CD4-positive, alpha-beta T cell treated with Interleukin-10 for 1 hour (primary cell): Measurements from ENCODE around the gene NF1.

ENCODE experiments used
- DNase-seq: peaks from one replicate; pipeline ENCODE4 v3.0.0-alpha.2; 2020

Gene NF1

GRCh38 chr17:31415640-31416502 lies 321.1 kb downstream of the NF1 start:
- no peak for DNase-seq

GRCh38 chr17:31416503-31416923 lies 321.7 kb downstream of the NF1 start:
- DNase-seq: no peak

- DNase-seq: no peak
Measured at GRCh38 chr17:31417051-31417792, 322.4 kb downstream of the NF1 start.

- no peak for DNase-seq
Measured at GRCh38 chr17:31418773-31419350, 324.1 kb downstream of the NF1 start.

- no peak for DNase-seq
Measured at GRCh38 chr17:31422443-31422842, 327.7 kb downstream of the NF1 start.

GRCh38 chr17:31424944-31425281 lies 330.1 kb downstream of the NF1 start:
- DNase-seq: no peak

- no peak for DNase-seq
Measured at GRCh38 chr17:31425282-31426040, 330.7 kb downstream of the NF1 start.
